H1 (cell line): ENCODE results near the gene PIP5K1C. TPM values are rescaled to one million over a fixed set of nuclear protein-coding genes. Genes with fewer than 3 reads are reported as not detected.

Source experiments
- ASH2L ChIP-seq: fragments of 200-600, 300-600 bp; sonication (generic); IDR thresholded peaks from one replicate; pipeline ENCODE4 v1.7.1; 2017; ENCODE audit warnings: low read length
- CBX8 ChIP-seq: fragments of 300-800, 300-1000 bp; sonication (generic); IDR thresholded peaks from 2 replicates; pipeline ENCODE4 v1.7.1; 2016; ENCODE audit warnings: low read depth, low read length, borderline replicate concordance
- FOSL1 ChIP-seq: IDR thresholded peaks from 2 replicates; pipeline ENCODE4 v1.6.1; 2011; ENCODE audit warnings: mild to moderate bottlenecking, low read depth, low read length, moderate library complexity; ENCODE audit not compliant: insufficient read depth
- POLR2AphosphoS5 ChIP-seq: IDR thresholded peaks from 2 replicates; pipeline ENCODE4 v1.6.1; 2011; ENCODE audit warnings: low read depth, low read length
- RFX5 ChIP-seq: IDR thresholded peaks from 2 replicates; pipeline ENCODE4 v1.6.1; 2011; ENCODE audit warnings: low read depth, low read length, improper control_type of control experiment, borderline replicate concordance
- TCF12 ChIP-seq: IDR thresholded peaks from 2 replicates; pipeline ENCODE4 v1.6.1; 2011; ENCODE audit warnings: low read depth, mild to moderate bottlenecking, low read length
- ZNF274 ChIP-seq: IDR thresholded peaks from 2 replicates; pipeline ENCODE4 v1.7.0; 2012; ENCODE audit warnings: low read length, borderline replicate concordance; ENCODE audit errors: extremely low read depth
- polyA plus RNA-seq, 7 experiments: library from polyadenylated mRNA; depleted of rRNA in 3 of 7; stranded (reverse) in 5 of 7; unstranded in 2 of 7; fragments of >200 nt in 5 of 7; fragments of 200-250 nt in 2 of 7; gene quantifications; 1 replicate in 5 of 7; 2 replicates in 1 of 7; 4 replicates in 1 of 7; pipeline versions ENCODE4 v1.2.1 to v1.2.3, GENCODE V29; 2011 to 2013; ENCODE audit warnings: missing spikeins in 2 of 7, mixed read lengths in 2 of 7
- total RNA-seq: library from RNA; stranded (reverse); fragmentation: NEBNext Ultra II Directional; extraction: Animal tissue kit (Norgen Biotek cat#: 25700); gene quantifications from 2 replicates; pipeline ENCODE4 v1.2.1, GENCODE V29; 2021

Gene PIP5K1C
- total and polyA plus RNA-seq, 2 of the 8 experiments (the other 6 are each of a cell fraction or from before 2014, with no cell fraction given), result 10.6 to 32.9 TPM

GRCh38 chr19:3671680-3672574 lies 28.3 kb downstream of the PIP5K1C start (continued):
- TF ChIP-seq CBX8 (no peak), TCF12 (no peak), FOSL1 (no peak), RFX5 (no peak), POLR2AphosphoS5 (no peak), ZNF274 (no peak), ASH2L (no peak)
